SHP77 (cell line): ENCODE results near the gene WDR93.
"Not testable (repeated sequence)": the region's sequence is repeated elsewhere in the genome, so short reads cannot be mapped to it uniquely, and the experiment has no call there.

Experiments
- DNase-seq, 2 experiments: peaks; one replicate each; lab custom pipeline; 2025; lab: John Stamatoyannopoulos, UW

WDR93 gene

DNA sequence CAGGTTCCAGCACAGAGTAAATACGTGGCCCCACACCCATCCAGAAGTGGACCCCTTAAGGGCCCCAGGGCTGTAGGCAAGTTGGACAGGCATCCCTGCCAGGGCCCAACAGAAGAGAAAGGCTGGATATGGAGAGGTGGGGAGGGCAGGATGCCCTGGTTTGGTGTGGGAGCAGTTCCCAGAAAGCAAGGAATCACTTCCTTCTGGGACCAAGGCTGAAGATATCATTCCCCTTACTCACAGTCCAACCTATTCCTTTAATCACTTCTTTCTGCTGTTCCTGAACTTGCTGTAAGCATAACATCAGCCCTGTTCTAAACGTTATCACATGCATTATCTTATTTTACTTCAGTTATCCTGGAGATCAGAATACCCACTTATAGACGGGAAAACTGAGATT is 79.4 kb downstream of the WDR93 start:
- no peak for DNase-seq

DNA sequence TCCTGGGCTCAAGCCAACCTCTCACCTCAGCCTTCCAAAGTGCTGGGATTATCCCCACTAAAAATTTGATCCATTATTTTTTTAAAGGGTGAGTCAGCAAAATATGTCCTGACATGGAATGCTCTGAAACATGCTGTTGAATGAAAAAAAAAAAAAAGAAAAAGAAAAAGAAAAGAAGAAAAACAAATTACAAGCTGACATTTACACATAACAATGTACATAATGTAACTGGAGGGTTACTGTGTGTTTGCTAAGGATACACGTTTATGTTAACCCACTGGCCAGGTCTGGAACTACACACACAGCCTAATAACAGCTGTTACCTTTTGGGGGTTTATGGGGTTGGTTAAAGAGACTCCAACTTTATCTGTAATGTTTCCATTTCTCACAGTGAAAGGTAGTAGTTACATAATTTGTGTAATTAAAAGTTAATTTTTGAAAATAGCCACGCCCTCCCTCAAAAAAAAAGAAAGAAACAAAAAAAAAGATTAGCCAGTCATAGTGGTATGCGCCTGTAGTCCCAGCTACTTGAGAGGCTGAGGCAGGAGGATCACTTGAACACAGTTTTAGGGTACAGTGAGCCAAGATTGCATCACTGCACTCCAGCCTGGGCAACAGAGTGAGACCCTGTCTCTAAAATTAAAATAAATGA is 82.4 kb downstream of the WDR93 start:
- DNase-seq: peak in 1 of 2 experiments; percentile 7

DNA sequence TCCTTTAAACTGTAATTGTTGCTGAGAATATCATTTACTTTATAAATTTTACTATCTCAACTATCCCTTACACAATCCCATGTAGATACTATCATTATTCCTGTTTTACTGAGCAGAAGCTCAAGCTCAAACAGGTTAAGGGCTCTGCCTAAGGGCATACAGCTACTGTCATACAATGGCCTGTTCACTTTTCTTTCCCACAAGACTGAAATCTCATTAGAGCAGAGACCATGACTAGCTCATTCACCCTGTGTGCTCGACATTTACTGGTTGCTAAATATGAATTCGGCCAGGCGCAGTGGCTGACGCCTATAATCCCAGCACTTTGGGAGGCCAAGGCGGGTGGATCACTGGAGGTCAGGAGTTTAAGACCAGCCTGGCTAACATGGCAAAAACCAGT is 83.9 kb downstream of the WDR93 start:
- no peak for DNase-seq

DNA sequence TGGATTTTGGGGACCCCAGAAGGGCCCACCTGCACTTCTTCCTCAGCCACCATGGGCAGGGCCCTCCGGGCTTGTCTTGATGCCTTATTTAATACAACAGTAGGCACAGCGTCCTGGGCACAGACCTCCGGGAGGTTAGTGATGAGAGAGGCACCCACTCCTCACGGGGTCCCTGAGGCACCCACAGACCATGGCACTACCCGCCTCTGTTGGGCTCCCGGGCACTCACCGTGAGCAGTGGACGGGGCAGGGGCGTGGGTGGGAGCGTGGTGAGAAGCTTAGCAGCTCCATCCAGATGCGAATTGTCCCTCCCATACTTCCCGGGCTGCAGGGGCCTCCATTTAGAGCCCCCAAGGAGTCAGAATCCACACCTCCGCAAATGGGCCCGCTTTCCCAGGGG is 85.2 kb downstream of the WDR93 start:
- DNase-seq: no peak

DNA sequence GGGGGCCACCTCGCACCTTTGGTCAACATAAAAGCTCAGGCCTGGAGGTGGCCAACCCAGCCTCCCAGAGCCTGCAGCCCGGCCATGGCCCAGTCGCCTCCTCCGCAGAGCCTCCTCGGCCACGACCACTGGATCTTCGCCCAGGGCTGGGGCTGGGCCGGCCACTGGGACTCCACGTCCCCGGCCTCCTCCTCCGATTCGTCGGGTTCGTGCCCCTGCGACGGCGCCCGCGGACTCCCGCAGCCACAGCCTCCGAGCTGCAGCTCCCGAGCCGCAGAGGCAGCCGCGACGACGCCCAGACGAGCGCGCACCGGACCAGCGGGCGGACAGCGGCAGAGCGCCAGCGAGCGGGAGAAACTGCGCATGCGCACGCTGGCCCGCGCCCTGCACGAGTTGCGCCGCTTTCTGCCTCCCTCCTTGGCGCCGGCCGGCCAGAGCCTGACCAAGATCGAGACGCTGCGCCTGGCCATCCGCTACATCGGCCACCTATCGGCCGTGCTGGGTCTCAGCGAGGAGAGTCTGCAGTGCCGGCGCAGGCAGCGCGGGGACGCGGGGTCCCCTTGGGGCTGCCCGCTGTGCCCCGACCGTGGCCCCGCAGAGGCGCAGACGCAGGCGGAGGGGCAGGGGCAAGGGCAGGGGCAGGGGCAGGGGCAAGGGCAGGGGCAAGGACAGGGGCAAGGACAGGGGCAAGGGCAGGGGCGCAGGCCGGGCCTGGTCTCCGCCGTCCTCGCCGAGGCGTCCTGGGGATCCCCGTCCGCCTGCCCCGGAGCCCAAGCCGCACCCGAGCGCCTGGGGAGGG is 85.9 kb downstream of the WDR93 start, which contains the start of gene MESP2:
MESP2 (plus strand) TSS at position 59 of the 799 bp plus-strand sequence; CDS start at position 85, 26 bp downstream.
- DNase-seq: peak; percentile 33 to 70

DNA sequence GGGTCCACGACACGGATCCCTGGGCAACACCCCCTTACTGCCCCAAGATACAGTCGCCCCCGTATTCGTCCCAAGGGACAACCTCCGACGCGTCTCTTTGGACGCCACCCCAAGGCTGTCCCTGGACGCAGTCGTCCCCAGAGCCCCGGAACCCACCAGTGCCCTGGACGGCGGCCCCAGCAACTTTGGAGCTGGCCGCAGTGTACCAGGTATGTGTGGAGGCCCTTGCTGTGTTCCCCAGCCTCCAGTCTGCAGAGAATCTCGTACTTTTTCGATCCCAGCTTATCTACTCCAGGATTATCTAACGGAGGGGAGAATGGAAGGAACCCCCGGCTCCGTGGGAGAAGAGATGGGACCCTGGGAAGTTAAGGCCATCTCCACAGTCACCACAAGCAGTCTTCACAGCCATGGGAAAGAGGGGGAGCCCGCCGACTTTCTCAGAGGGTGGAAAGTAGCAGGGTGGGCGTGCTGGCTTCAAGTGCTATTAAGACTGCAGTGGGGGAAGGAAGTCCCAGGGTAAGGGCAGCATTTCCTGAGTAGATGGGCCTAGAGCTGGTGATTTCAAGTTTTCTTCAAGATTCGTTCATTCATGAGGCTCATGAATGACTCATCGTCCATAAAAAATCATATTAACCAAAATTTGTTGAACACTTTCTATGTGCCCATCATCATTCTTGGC is 86.6 kb downstream of the WDR93 start:
- no peak for DNase-seq

DNA sequence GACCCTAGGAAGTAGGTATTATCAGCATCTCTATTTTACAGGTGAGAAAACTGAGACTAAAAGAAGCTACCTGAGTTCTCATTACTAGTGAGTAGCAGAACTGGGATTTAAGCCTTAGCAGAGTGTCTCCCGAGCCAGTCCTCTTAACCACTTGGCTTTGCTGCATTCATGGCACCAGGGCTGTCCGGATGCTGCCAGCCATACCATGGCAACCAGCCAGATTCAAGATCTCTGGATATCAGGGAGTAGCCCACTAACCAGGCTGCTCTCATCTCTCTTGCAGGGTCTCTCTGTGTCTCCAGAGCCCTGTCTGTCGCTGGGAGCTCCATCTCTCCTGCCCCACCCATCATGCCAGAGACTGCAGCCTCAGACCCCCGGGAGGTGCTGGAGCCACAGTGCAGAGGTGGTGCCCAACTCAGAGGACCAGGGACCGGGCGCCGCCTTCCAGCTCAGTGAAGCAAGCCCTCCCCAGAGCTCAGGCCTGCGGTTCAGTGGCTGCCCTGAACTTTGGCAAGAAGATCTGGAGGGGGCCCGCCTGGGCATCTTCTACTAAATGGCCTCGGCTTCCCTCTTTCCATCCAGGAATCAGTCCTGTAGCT is 87.3 kb downstream of the WDR93 start:
- DNase-seq: no peak

DNA sequence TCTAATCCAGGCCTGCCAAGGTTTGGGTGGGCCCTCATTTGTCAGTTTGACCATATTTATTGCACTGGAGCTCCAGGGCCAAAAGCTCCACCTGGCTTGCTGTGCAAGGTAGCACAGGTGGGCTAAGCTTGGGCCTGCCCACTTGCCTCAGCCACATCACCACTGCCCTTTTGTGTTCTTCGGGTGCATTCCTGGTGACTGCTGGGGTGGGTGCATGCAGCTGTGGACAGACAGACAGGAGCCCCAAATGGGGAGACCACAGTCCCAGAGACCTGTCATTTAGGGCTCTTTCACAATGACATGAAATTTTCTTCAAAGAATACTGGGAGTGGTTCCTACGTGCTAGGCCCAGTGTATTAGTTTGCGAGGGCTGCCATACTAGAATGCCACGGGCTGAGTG is 88.2 kb downstream of the WDR93 start:
- no peak for DNase-seq

DNA sequence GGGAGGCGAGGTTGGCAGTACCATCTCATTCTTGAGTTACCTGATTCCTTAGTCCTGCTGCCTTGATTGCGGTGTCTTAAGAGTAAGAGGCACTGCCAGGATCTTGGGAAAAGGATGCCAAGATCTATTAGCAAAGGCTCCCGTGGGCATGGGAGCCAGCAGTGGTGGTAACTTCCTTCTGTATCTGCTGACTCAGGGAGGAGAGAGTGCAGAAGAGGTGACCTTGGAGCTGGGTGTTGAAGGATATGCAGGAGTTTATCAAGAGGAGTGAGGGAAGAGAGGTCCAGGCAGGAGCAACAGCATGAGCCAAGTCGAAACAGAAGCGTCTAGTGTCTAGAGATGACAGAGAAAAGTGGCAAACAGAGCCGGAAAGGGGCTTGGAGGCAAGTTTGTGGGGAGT is 90.0 kb downstream of the WDR93 start:
- no peak for DNase-seq

DNA sequence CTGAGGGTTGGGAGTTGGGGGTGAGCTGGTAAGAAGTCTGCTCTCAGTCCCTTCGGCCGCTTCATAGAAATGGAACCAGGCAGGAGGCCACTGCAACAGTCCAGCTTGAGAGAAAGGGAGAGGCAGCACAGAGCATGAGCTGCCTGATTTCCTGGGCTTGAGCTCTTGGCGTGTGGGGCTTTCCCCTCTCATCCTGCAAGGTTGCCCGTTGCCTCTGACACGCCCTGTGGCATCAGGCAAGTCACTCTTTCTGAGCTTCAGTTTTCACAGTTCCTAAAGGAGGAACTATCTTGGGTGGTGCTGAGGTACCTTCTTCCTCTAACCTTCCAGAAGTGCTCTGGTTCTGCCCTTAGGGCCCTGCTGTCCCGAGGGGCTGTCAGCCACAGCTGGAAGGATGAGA is 90.4 kb downstream of the WDR93 start:
- DNase-seq: no peak

DNA sequence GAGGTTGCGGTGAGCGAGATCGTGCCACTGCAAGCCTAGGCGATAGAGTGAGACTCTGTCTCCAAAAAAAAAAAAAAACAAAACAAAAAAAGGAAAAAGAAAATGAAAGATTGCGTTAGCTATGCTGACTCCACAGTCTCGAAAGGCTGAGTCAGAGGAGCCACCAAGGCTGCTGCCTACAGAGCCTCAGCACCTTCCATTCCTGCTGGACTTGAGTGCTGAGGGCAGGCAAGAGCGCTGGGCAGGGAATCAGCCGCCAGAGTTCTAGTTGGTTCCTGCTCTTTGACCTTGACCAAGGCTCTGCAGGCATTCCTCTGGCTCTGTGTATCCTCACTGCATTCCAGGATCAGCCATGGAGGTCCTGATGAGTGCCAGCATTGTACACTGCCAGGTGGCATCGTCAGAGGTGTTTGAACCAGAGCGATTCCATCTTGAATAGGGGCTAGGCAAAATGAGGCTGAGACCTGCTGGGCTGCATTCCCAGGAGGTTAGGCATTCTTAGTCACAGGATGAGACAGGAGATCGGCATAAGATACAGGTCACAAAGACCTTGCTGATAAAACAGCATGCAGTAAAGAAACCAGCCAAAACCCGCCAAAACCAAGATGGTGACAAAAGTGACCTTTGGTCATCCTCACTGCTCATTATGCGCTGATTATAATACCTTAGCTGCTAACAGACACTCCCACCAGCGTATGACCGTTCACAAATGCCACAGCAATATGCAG is 91.4 kb downstream of the WDR93 start:
- no peak for DNase-seq

DNA sequence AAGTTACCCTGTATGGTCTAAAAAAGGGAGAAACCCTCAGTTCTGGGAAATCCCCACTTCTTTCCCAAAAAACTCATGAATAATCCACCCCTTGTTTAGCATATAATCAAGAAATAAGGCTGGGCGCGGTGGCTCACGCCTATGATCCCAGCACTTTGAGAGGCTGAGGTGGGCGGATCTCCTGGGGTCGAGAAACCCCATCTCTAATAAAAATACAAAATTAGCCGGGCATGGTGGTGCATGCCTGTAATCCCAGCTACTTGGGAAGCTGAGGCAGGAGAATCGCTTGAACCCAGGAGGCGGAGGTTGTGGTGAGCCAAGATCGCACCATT is 92.0 kb downstream of the WDR93 start:
- DNase-seq: not testable (repeated sequence)

DNA sequence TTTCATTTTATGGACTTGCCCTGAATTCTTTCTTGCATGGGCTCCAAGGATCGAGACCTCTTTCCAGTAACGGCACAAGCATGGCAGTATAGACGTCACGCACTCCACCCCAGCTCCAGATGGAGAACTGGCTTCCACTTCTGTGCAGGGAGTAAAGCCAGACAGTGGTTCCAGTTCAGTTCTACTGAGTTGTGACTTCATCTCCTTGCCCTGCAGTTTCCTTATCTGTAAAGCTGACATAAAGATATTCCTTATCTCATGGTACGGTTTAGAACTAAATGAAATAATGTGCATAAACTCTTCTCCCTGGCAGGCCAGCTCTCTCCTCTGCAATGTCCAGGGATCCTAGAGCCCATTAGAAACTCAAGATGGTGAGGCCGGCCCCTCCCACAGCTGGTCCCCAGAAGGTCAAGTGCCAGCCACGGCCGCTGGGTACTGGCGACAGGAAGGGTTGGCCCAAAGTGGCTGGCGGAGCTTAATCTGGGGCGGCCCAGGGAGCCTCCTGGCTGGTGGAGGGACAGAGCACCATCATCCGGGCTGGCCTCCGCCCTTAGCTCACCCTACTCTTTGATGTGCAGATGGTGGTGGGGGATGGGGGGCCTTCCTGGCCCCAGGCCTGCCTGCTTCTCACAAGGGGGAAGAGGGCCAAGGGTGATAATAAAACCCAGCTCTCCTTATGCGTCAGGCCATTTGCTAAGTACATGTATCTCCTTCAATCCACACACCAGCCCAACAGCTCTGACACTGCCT is 92.7 kb downstream of the WDR93 start:
- DNase-seq: no peak

DNA sequence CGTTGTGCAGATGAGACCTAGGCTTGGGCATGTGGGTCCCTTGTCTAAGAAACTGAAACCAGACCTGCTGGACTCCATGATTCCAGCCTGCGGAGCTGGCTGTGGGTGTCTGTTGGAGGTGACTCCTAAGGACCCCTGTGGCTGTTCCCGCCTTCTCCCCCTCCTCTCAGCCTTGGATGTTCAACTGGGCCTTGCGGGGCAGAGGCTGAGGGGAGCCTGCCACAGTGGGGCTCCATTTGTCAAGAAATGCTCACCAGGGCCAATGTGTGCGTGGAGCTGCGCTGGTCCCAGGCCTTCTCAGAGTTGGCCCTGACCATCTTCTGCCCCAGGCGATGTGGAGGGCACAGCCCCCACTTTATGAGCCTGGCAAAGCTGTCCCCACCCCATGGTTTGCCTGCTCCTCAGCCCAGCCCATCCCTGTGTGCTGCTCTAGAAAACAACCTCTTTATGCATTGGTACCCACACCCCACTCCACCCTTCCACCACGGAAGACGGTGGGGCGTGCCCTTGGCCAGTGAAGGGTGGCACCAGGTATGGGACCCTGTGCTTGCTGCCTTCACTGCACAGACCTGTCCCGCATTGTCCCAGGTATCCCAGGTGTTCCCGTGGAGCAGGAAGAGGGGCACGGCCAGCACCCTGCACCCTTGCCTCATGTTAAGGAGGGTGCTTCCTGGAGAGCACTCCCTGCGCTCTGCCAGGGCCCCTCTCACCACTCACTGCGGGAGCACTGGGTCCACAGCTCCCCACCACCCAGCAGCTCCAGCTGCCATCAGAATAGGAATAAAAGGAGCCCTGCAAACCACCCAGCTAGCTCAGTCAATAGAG is 93.5 kb downstream of the WDR93 start:
- no peak for DNase-seq

DNA sequence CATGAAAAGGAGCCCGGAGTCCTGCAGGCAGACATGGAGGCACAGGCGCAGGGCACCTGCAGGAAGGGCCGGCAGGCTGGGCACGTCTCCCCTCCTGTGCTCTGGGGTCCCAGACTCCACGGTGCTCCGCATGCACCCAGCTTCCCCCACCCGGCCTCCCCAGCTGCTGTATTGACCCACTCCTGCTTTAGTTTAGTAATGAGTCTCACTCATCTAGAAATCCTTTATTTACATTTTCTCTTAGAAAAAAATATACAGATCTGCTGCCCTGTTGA is 94.0 kb downstream of the WDR93 start:
- DNase-seq: no peak

DNA sequence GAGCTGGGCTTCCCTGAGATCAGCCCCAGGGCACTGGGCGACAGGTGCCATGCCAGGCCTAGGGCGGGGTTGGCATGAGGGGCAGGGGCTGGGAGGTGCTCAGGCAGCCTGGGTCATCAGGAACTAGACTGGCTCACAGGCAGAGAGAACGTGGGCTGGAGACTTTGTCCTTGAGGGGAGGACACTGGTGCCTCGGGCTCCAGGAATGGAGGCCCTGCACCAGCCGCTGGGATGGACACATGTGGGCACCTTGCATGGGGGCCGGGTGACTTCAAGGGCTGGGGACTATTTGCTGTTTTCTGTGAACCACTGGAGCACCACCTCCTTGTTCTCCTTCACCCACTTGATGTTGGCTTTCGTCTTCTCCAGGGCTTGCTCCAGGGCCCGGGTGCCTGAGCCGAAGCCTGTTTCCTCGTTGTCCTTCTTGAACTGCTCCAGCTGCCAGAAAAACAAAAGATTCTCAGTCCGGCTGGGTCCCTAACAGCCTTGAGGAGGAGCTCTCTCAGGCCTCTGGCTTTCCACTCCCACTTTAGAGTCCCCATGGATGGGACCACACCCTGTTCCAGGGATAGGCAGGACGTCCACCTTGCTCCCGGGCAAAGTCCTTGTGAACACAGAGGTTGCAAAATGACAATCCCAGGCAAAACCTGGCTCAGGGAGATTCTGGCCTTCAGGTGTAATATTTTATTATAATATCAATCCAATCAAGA is 94.6 kb downstream of the WDR93 start:
- no peak for DNase-seq

DNA sequence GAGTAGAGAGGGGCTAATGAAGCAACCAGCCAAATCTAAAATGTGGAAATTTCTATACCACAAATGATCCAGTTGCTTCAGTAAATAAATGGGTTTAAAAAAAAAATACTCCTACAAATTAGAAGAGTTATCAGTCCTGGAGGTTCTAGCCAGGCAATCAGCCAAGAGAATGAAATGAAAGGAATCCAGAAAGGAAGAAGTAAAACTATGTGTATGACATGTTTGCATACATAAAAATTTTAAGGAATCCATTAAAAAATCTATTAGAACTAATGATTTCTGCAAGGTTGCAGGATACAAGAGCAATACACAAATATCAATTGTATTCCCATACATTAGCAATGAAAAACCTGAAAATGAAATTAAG is 95.1 kb downstream of the WDR93 start:
- no peak for DNase-seq

DNA sequence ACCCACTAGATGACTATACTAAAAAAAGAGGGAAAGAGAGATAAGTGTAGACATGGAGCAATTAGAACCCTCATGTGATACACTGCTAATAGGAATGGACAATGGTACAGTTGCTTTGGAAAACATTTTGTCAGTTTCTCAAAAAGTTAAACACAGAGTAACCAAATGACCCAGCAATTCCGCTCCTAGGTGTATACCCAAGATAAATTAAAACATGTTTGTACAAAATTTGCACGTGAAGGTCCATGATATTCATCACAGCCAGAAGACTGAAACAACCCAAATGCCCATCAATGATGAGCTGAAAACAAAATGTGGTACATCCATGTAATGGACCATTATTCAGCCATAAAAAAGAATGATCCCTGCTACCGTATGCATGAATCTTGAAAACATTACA is 97.3 kb downstream of the WDR93 start:
- no peak for DNase-seq

DNA sequence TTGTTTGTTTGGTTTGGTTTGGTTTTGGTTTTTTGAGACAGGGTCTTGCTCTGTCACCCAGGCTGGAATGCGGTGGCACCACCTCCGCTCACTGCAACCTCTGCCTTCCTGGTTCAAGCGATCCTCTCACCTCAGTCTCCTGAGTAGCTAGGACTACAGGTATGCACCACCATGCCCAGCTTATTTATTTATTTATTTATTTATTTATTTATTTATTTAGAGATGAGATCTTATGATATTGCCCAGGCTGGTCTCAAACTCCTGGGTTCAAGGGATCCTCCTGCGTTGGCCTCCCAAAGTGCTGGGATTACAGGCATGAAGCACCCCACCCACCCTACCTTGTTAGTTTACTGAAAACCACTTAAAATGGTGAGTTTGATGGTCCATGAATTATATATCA is 98.0 kb downstream of the WDR93 start:
- DNase-seq: not testable (repeated sequence)

DNA sequence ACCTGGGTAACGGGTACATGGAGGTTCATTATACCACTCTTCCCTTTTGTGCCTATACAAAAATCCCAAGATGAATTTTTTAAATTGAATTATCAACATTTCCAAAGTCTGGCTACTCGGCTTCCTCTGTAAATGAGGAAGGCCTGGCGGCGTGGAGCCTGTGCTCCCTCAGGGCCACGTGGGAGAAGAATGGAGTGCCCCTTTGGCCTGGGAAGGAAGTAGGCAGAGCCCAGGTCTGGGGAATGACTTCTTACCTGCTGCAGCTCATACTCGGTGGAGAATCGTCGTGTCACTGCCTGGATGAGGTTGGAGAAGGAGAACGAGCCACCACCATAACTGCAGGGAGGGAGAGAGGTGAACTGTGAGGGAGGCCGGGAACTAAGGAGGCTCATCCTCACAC is 99.6 kb downstream of the WDR93 start:
- DNase-seq: no peak
